ENCODE results near the gene SLFNL1. TPM values are rescaled to one million over a fixed set of nuclear protein-coding genes. Genes with fewer than 3 reads are reported as not detected.

Gene SLFNL1
- total and polyA plus RNA-seq, 2 donors (not counting 1 experiment from before 2014, with no cell fraction given): 0.01 to 0.66 TPM

GRCh38 chr1:41013796-41014195 is 7.7 kb downstream of the SLFNL1 start:
- Histone ChIP-seq H3K27ac (ENCODE audit: insufficient read depth, low read length) (no peak overlapping the region), H3K79me2 (ENCODE audit: control insufficient read depth, insufficient read depth, low read length) (no peaks in the 10 kb centered on the region), H2AFZ (ENCODE audit: low read length) (no peak overlapping the region), H3K9me3 (ENCODE audit: control insufficient read depth, insufficient read depth, low read depth, low read length) (no peaks in the 10 kb centered on the region), H4K20me1 (ENCODE audit: control insufficient read depth, extremely low read depth, insufficient read depth, low read length) (peaks cover 2% of the 10 kb centered on the region), H3K4me3 (replicated peaks in 1 of 4; ENCODE audit: control extremely low read depth in 1 of 4, insufficient read depth in 1 of 4, low read depth in 3 of 4, low read length in 4 of 4) (no peak overlapping the region), H3K27me3 (ENCODE audit: control insufficient read depth, insufficient read depth, low read length) (no peaks in the 10 kb centered on the region), H3K9ac (ENCODE audit: insufficient read depth, low read length) (no peak overlapping the region), H3K4me1 (ENCODE audit: control insufficient read depth, extremely low read depth, insufficient read depth, low read length) (no peaks in the 10 kb centered on the region), H3K36me3 (ENCODE audit: control insufficient read depth, insufficient read depth, low read length) (peaks cover 26% of the 10 kb centered on the region), H3K4me2 (ENCODE audit: extremely low read depth, insufficient read depth, low read length) (no peak overlapping the region)
- TF ChIP-seq EZH2 (IDR thresholded peaks at IDR 0.05; ENCODE audit: low read length, missing control alignments): no peak
- TF ChIP-seq CTCF (conservative IDR thresholded peaks at IDR 0.05 in 1 of 2, IDR thresholded peaks at IDR 0.05 in 1 of 2; ENCODE audit: low read depth in 1 of 2, low read length in 2 of 2): no peak
- DNase-seq (ENCODE audit: low read depth in 2 of 2): no peak

- no peaks in the 10 kb centered on the region for H3K27me3 ChIP-seq (ENCODE audit: control insufficient read depth, insufficient read depth, low read length)
- DNase-seq (ENCODE audit: low read depth in 2 of 2): no peak
- no peak for TF ChIP-seq EZH2 (IDR thresholded peaks at IDR 0.05; ENCODE audit: low read length, missing control alignments)
- TF ChIP-seq CTCF (conservative IDR thresholded peaks at IDR 0.05 in 1 of 2, IDR thresholded peaks at IDR 0.05 in 1 of 2; ENCODE audit: low read depth in 1 of 2, low read length in 2 of 2): no peak
- peaks cover 32% of the 10 kb centered on the region for H3K36me3 ChIP-seq (ENCODE audit: control insufficient read depth, insufficient read depth, low read length)
- H3K9me3 ChIP-seq (ENCODE audit: control insufficient read depth, insufficient read depth, low read depth, low read length): no peaks in the 10 kb centered on the region
- H3K4me2 ChIP-seq (ENCODE audit: extremely low read depth, insufficient read depth, low read length): no peak overlapping the region
- no peaks in the 10 kb centered on the region for H3K79me2 ChIP-seq (ENCODE audit: control insufficient read depth, insufficient read depth, low read length)
- H3K4me1 ChIP-seq (ENCODE audit: control insufficient read depth, extremely low read depth, insufficient read depth, low read length): no peaks in the 10 kb centered on the region
- H3K27ac ChIP-seq (ENCODE audit: insufficient read depth, low read length): no peak overlapping the region
- no peak overlapping the region for H3K4me3 ChIP-seq (replicated peaks in 1 of 4; ENCODE audit: control extremely low read depth in 1 of 4, insufficient read depth in 1 of 4, low read depth in 3 of 4, low read length in 4 of 4)
- H3K9ac ChIP-seq (ENCODE audit: insufficient read depth, low read length): no peak overlapping the region
- H4K20me1 ChIP-seq (ENCODE audit: control insufficient read depth, extremely low read depth, insufficient read depth, low read length): peaks cover 2% of the 10 kb centered on the region
- H2AFZ ChIP-seq (ENCODE audit: low read length): no peak overlapping the region
These were observed 8.5 kb downstream of the SLFNL1 start for GRCh38 chr1:41013024-41013423.

- no peak for TF ChIP-seq EZH2 (IDR thresholded peaks at IDR 0.05; ENCODE audit: low read length, missing control alignments)
- TF ChIP-seq CTCF (conservative IDR thresholded peaks at IDR 0.05 in 1 of 2, IDR thresholded peaks at IDR 0.05 in 1 of 2; ENCODE audit: low read depth in 1 of 2, low read length in 2 of 2): no peak
- H3K9ac ChIP-seq (ENCODE audit: insufficient read depth, low read length): no peak overlapping the region
- no peaks in the 10 kb centered on the region for H3K9me3 ChIP-seq (ENCODE audit: control insufficient read depth, insufficient read depth, low read depth, low read length)
- H3K4me2 ChIP-seq (ENCODE audit: extremely low read depth, insufficient read depth, low read length): no peak overlapping the region
- DNase-seq (ENCODE audit: low read depth in 2 of 2): no peak
- peaks cover 39% of the 10 kb centered on the region for H3K36me3 ChIP-seq (ENCODE audit: control insufficient read depth, insufficient read depth, low read length)
- no peaks in the 10 kb centered on the region for H3K4me1 ChIP-seq (ENCODE audit: control insufficient read depth, extremely low read depth, insufficient read depth, low read length)
- H3K27ac ChIP-seq (ENCODE audit: insufficient read depth, low read length): no peak overlapping the region
- H3K27me3 ChIP-seq (ENCODE audit: control insufficient read depth, insufficient read depth, low read length): no peaks in the 10 kb centered on the region
- H3K79me2 ChIP-seq (ENCODE audit: control insufficient read depth, insufficient read depth, low read length): no peaks in the 10 kb centered on the region
- peaks cover 2% of the 10 kb centered on the region for H4K20me1 ChIP-seq (ENCODE audit: control insufficient read depth, extremely low read depth, insufficient read depth, low read length)
- no peak overlapping the region for H3K4me3 ChIP-seq (replicated peaks in 1 of 4; ENCODE audit: control extremely low read depth in 1 of 4, insufficient read depth in 1 of 4, low read depth in 3 of 4, low read length in 4 of 4)
- H2AFZ ChIP-seq (ENCODE audit: low read length): no peak overlapping the region
These were observed 11.2 kb downstream of the SLFNL1 start for GRCh38 chr1:41010345-41010744.
